Keratinocyte (primary cell): ENCODE results near the gene RYR2. TPM values are rescaled to one million over a fixed set of nuclear protein-coding genes. Genes with fewer than 3 reads are reported as not detected.
"Not testable (repeated sequence)": the region's sequence is repeated elsewhere in the genome, so short reads cannot be mapped to it uniquely, and the experiment has no call there.

Experiments used
- DNase-seq: peaks from one replicate; pipeline ENCODE4 v3.0.0-alpha.2; 2011; ENCODE audit warnings: low read depth, missing footprints, low spot score
- FAIRE-seq: peaks from 2 replicates; lab custom pipeline; 2011; peaks lifted over from hg19 to GRCh38; lab: Jason Lieb, UNC
- H2AFZ ChIP-seq: 2 replicates; pipeline ENCODE4 v1.6.0; 2012; ENCODE audit warnings: low read length, control low read depth, inconsistent platforms; ENCODE audit not compliant: control insufficient read depth
- H3K27ac ChIP-seq: 2 replicates; pipeline ENCODE4 v1.5.1; 2011; ENCODE audit warnings: low read length; ENCODE audit not compliant: control insufficient read depth, insufficient read depth
- H3K27me3 ChIP-seq: 3 replicates; pipeline ENCODE4 v1.6.0; 2011; ENCODE audit warnings: low read length; ENCODE audit not compliant: control insufficient read depth, insufficient read depth; ENCODE audit errors: extremely low read depth
- H3K36me3 ChIP-seq, 2 experiments: 2 replicates in 1 of 2; 3 replicates in 1 of 2; pipeline ENCODE4 v1.5.1; 2011; ENCODE audit warnings: low read length in 2 of 2, mild to moderate bottlenecking in 1 of 2; ENCODE audit not compliant: control insufficient read depth in 2 of 2, insufficient read depth in 2 of 2; ENCODE audit errors: extremely low read depth in 1 of 2
- H3K4me1 ChIP-seq: 3 replicates; pipeline ENCODE4 v1.5.1; 2011; ENCODE audit warnings: low read length; ENCODE audit not compliant: control insufficient read depth, insufficient read depth; ENCODE audit errors: extremely low read depth
- H3K4me2 ChIP-seq: 3 replicates; pipeline ENCODE4 v1.6.0; 2011; ENCODE audit warnings: low read depth, low read length; ENCODE audit not compliant: control insufficient read depth, insufficient read depth; ENCODE audit errors: extremely low read depth
- H3K4me3 ChIP-seq, 3 experiments: fragments of 200-600 bp in 1 of 3; sonication (generic) in 1 of 3; 2 replicates in 2 of 3; 3 replicates in 1 of 3; pipeline ENCODE4 v1.5.1; 2011 to 2016; ENCODE audit warnings: low read length in 3 of 3, mild to moderate bottlenecking in 3 of 3, control low read depth in 2 of 3, inconsistent platforms in 1 of 3, low read depth in 1 of 3, mixed read lengths in 1 of 3, mixed run types in 1 of 3, moderate library complexity in 1 of 3; ENCODE audit not compliant: control insufficient read depth in 2 of 3, insufficient read depth in 2 of 3; ENCODE audit errors: extremely low read depth in 1 of 3
- H3K79me2 ChIP-seq: 2 replicates; pipeline ENCODE4 v1.6.0; 2012; ENCODE audit warnings: low read length; ENCODE audit not compliant: control insufficient read depth, insufficient read depth
- H3K9ac ChIP-seq: 3 replicates; pipeline ENCODE4 v1.6.0; 2011; ENCODE audit warnings: low read length; ENCODE audit not compliant: control insufficient read depth, insufficient read depth; ENCODE audit errors: extremely low read depth
- H3K9me1 ChIP-seq: 3 replicates; pipeline ENCODE4 v1.6.0; 2011; ENCODE audit warnings: low read length; ENCODE audit not compliant: control insufficient read depth, insufficient read depth; ENCODE audit errors: extremely low read depth
- H3K9me3 ChIP-seq: 2 replicates; pipeline ENCODE4 v1.5.1; 2012; ENCODE audit warnings: low read depth, low read length; ENCODE audit not compliant: control insufficient read depth
- H4K20me1 ChIP-seq: 3 replicates; pipeline ENCODE4 v1.6.0; 2011; ENCODE audit warnings: low read length; ENCODE audit not compliant: control insufficient read depth, insufficient read depth; ENCODE audit errors: extremely low read depth
- EZH2 ChIP-seq: IDR thresholded peaks from one replicate; pipeline ENCODE4 v1.6.1; 2012; ENCODE audit warnings: inconsistent platforms, mild to moderate bottlenecking, low read length, moderate library complexity
- dilution Hi-C: fragments of 300-500 bp; cut with MboI; formaldehyde crosslinking; loops from one replicate; pipeline ENCODE4 v1.7.0; 2020; ENCODE audit warnings: low sequenced_read_pairs; ENCODE audit not compliant: extremely low pct_ligation_motif_present
- polyA plus RNA-seq, 5 experiments: library from polyadenylated mRNA; depleted of rRNA in 3 of 5; stranded (reverse) in 3 of 5; stranded (forward) in 1 of 5; unstranded in 1 of 5; fragments of >200 nt; gene quantifications; 1 replicate in 1 of 5; 2 replicates in 3 of 5; 3 replicates in 1 of 5; pipeline versions ENCODE4 v1.2.1 to v1.2.3, GENCODE V29; 2011 to 2012; ENCODE audit warnings: missing spikeins in 2 of 5, low read depth in 1 of 5, low replicate concordance in 1 of 5
- TF ChIP-seq, protein P1 (sequence below), 3 experiments: IDR thresholded peaks in 1 of 3; conservative IDR thresholded peaks in 1 of 3; optimal IDR thresholded peaks in 1 of 3; 2 replicates in 2 of 3; 3 replicates in 1 of 3; pipeline versions ENCODE3 to v1.5.1; 2011; ENCODE audit warnings: low read length in 3 of 3, mild to moderate bottlenecking in 3 of 3, moderate library complexity in 2 of 3, control low read depth in 1 of 3, inconsistent platforms in 1 of 3; ENCODE audit not compliant: insufficient read depth in 2 of 3; ENCODE audit errors: extremely low read depth in 1 of 3

RYR2 gene
- polyA plus RNA-seq, 1 donor (not counting 4 experiments of a cell fraction or from before 2014, with no cell fraction given): 0.05 TPM

DNA sequence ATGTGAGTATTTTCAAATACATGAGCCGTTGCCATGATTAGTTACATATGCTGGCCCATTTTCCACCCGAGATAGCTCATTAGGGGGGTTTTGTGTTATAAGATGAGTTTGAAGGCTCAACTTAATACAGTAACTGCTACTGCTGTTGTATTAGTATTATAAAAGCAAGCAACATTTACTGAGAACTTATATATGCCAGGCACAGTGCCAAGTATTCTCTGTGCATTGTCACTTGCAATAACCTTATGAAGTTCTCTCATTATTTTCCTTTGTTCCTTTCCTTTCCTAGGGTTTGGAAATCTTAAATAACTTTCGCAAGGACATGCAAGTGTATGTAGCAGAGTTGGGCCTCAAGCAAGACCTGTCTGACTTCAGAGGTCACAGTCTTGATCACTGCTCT, 107.9 kb downstream of the RYR2 start:
- Histone ChIP-seq H4K20me1 (no peaks in the 10 kb centered on the region), H3K27ac (no peak overlapping the region), H3K4me2 (no peak overlapping the region), H3K4me3 (no peak overlapping the region), H3K9me1 (no peaks in the 10 kb centered on the region), H3K4me1 (no peaks in the 10 kb centered on the region), H3K36me3 (no peaks in the 10 kb centered on the region), H2AFZ (no peak overlapping the region), H3K27me3 (no peaks in the 10 kb centered on the region), H3K79me2 (no peaks in the 10 kb centered on the region), H3K9me3 (no peaks in the 10 kb centered on the region), H3K9ac (no peak overlapping the region)
- DNase-seq (no peak), FAIRE-seq (no peak)
- dilution Hi-C loops: no loop called here
- TF ChIP-seq, protein P1, sequence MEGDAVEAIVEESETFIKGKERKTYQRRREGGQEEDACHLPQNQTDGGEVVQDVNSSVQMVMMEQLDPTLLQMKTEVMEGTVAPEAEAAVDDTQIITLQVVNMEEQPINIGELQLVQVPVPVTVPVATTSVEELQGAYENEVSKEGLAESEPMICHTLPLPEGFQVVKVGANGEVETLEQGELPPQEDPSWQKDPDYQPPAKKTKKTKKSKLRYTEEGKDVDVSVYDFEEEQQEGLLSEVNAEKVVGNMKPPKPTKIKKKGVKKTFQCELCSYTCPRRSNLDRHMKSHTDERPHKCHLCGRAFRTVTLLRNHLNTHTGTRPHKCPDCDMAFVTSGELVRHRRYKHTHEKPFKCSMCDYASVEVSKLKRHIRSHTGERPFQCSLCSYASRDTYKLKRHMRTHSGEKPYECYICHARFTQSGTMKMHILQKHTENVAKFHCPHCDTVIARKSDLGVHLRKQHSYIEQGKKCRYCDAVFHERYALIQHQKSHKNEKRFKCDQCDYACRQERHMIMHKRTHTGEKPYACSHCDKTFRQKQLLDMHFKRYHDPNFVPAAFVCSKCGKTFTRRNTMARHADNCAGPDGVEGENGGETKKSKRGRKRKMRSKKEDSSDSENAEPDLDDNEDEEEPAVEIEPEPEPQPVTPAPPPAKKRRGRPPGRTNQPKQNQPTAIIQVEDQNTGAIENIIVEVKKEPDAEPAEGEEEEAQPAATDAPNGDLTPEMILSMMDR (optimal IDR thresholded peaks at IDR 0.05 in 1 of 3, IDR thresholded peaks at IDR 0.05 in 1 of 3, conservative IDR thresholded peaks at IDR 0.05 in 1 of 3; ENCODE audit: extremely low read depth in 1 of 3, insufficient read depth in 2 of 3, low read length in 3 of 3): no peak
- TF ChIP-seq EZH2: no peak

GRCh38 chr1:237151979-237152378, 110.0 kb downstream of the RYR2 start:
- H3K27me3 ChIP-seq, H3K9me3 ChIP-seq, H2AFZ ChIP-seq, H3K4me2 ChIP-seq, H3K4me1 ChIP-seq, FAIRE-seq, H3K79me2 ChIP-seq, DNase-seq, dilution Hi-C loops, H3K36me3 ChIP-seq, H3K9ac ChIP-seq, H4K20me1 ChIP-seq, H3K4me3 ChIP-seq, H3K27ac ChIP-seq, H3K9me1 ChIP-seq: not testable (repeated sequence)
